CD4-positive, alpha-beta T cell (primary cell): ENCODE data around the gene MARCHF3. TPM values are rescaled to one million over a fixed set of nuclear protein-coding genes. Genes with fewer than 3 reads are reported as not detected.
"Not testable (repeated sequence)": the region's sequence is repeated elsewhere in the genome, so short reads cannot be mapped to it uniquely, and the experiment has no call there.

Experiments used
- ATAC-seq: fragments of 200-7000 bp; cut with Tn5 transposase; one replicate; pipeline ENCODE4 v1.10.0; 2022; ENCODE audit warnings: mild to moderate bottlenecking; ENCODE audit not compliant: poor library complexity
- CTCF ChIA-PET: fragments of 350-600 bp; sonication (Branson Sonifier 250); formaldehyde crosslinking; loops from one replicate; lab custom pipeline; 2021; ENCODE audit warnings: antibody characterized with exemption, inconsistent platforms; lab: Charles Lee
- POLR2A ChIA-PET: fragments of 350-600 bp; sonication (Branson Sonifier 250); formaldehyde crosslinking; loops from one replicate; lab custom pipeline; 2021; ENCODE audit warnings: antibody characterized with exemption, inconsistent platforms; lab: Charles Lee
- DNase-seq, 14 experiments: peaks; one replicate each; pipeline ENCODE4 v3.0.0-alpha.2; 2013 to 2020; ENCODE audit warnings: mixed read lengths in 2 of 14
- H3K27ac ChIP-seq, 2 donors: one replicate each; pipeline versions ENCODE4 v1.5.1 to v1.7.0; 2013; ENCODE audit warnings: low read length in 2 of 2, low read depth in 1 of 2, mild to moderate bottlenecking in 1 of 2
- H3K27me3 ChIP-seq, 2 experiments: 1 replicate in 1 of 2; 2 replicates in 1 of 2; pipeline versions ENCODE4 v1.6.1 to v1.7.0; 2013; ENCODE audit warnings: low read length in 2 of 2, control low read depth in 1 of 2, mild to moderate bottlenecking in 1 of 2, moderate library complexity in 1 of 2; ENCODE audit not compliant: insufficient read depth in 2 of 2, control insufficient read depth in 1 of 2
- H3K36me3 ChIP-seq: one replicate; pipeline ENCODE4 v1.6.1; 2013; ENCODE audit warnings: low read length, control low read depth; ENCODE audit not compliant: insufficient read depth
- H3K4me1 ChIP-seq: one replicate; pipeline ENCODE4 v1.6.1; 2013; ENCODE audit warnings: low read length, control low read depth; ENCODE audit not compliant: insufficient read depth
- H3K4me3 ChIP-seq: one replicate; pipeline ENCODE4 v1.5.1; 2013; ENCODE audit warnings: mild to moderate bottlenecking, low read length, moderate library complexity
- H3K9me3 ChIP-seq, 2 experiments: 1 replicate in 1 of 2; 2 replicates in 1 of 2; pipeline versions ENCODE4 v1.6.1 to v1.7.0; 2013; ENCODE audit warnings: low read length in 2 of 2, mild to moderate bottlenecking in 2 of 2, control low read depth in 1 of 2, moderate library complexity in 1 of 2; ENCODE audit not compliant: control insufficient read depth in 1 of 2, insufficient read depth in 1 of 2
- H3K27ac Mint-ChIP-seq: one replicate; pipeline ENCODE4 v1.8.0; 2020; ENCODE audit warnings: mixed read lengths
- H3K27me3 Mint-ChIP-seq: one replicate; pipeline ENCODE4 v1.8.0; 2021; ENCODE audit warnings: mixed read lengths
- H3K36me3 Mint-ChIP-seq: one replicate; pipeline ENCODE4 v1.8.0; 2021; ENCODE audit warnings: low read depth, mixed read lengths
- H3K4me1 Mint-ChIP-seq: one replicate; pipeline ENCODE4 v1.8.0; 2021; ENCODE audit warnings: low read depth, mixed read lengths
- H3K4me3 Mint-ChIP-seq: one replicate; pipeline ENCODE4 v1.8.0; 2020; ENCODE audit warnings: mild to moderate bottlenecking, mixed read lengths
- H3K9me3 Mint-ChIP-seq: one replicate; pipeline ENCODE4 v1.8.0; 2020; ENCODE audit warnings: mixed read lengths
- CTCF ChIP-seq: fragments of 200-600 bp; IDR thresholded peaks from one replicate; pipeline ENCODE4 v1.8.0; 2022; ENCODE audit warnings: antibody characterized with exemption, mild to moderate bottlenecking
- intact Hi-C, 2 experiments: fragments of 100-400 bp; cut with DNase I in 1 of 2; cut with micrococcal nuclease in 1 of 2; formaldehyde crosslinking; loops; one replicate each; pipeline versions ENCODE4 v1.15.1 to v1.9.0; 2023 to 2025; cut with DNase I, micrococcal nuclease
- total RNA-seq, 174 experiments: library from RNA in 2 of 174; stranded (reverse) in 2 of 174; gene quantifications; one replicate each; pipeline ENCODE4 v1.2.3 and lab custom pipeline; 2021 to 2026

Gene MARCHF3
- total RNA-seq, 2 experiments from 2014 or later, result 5.2 to 6.2 TPM

GRCh38 chr5:127008300-127008975, 21.9 kb downstream of the MARCHF3 start:
- H3K4me1 Mint-ChIP-seq, result peaks cover 29% of the 10 kb centered on the region
- no peaks in the 10 kb centered on the region for H3K36me3 Mint-ChIP-seq
- ChIA-PET CTCF (no interaction called here), POLR2A (interaction anchor here (0.6 kb wide), 1 partner anchor 36 kb away, joined by 4 read pairs; no protein-coding TSS in a partner anchor)
- H3K4me1 ChIP-seq, result peaks cover 3% of the 10 kb centered on the region
- intact Hi-C loops, result no loop called here
- DNase-seq (no peak), ATAC-seq (no peak)
- H3K27ac Mint-ChIP-seq, result no peak overlapping the region
- H3K9me3 Mint-ChIP-seq, result no peaks in the 10 kb centered on the region
- H3K27me3 ChIP-seq, result no peaks in the 10 kb centered on the region
- no peaks in the 10 kb centered on the region for H3K27me3 Mint-ChIP-seq
- H3K27ac ChIP-seq, result no peak overlapping the region
- H3K4me3 Mint-ChIP-seq, result no peak overlapping the region
- no peak for TF ChIP-seq CTCF
- H3K36me3 ChIP-seq, result no peaks in the 10 kb centered on the region
- no peak overlapping the region for H3K4me3 ChIP-seq
- H3K9me3 ChIP-seq, result peaks cover 0 to 4% of the 10 kb centered on the region in 2 experiments

- ChIA-PET POLR2A (no interaction called here), CTCF (no interaction called here)
- Histone ChIP-seq H3K4me1 (peaks cover 3% of the 10 kb centered on the region), H3K27me3 (no peaks in the 10 kb centered on the region), H3K9me3 (peaks cover 0 to 4% of the 10 kb centered on the region in 2 experiments), H3K4me3 (no peak overlapping the region), H3K27ac (no peak overlapping the region), H3K36me3 (no peaks in the 10 kb centered on the region)
- no peak overlapping the region for H3K27ac Mint-ChIP-seq
- ATAC-seq, result no peak
- no peaks in the 10 kb centered on the region for H3K9me3 Mint-ChIP-seq
- DNase-seq, result no peak
- peaks cover 21% of the 10 kb centered on the region for H3K4me1 Mint-ChIP-seq
- H3K4me3 Mint-ChIP-seq, result no peak overlapping the region
- no peaks in the 10 kb centered on the region for H3K36me3 Mint-ChIP-seq
- H3K27me3 Mint-ChIP-seq, result no peaks in the 10 kb centered on the region
- TF ChIP-seq CTCF, result no peak
- intact Hi-C loops, result no loop called here
These were observed 22.8 kb downstream of the MARCHF3 start for GRCh38 chr5:127007522-127007921.

GRCh38 chr5:127006744-127007143, 23.6 kb downstream of the MARCHF3 start:
- no peak for TF ChIP-seq CTCF
- ChIA-PET POLR2A (interaction anchor here (0.9 kb wide), 2 partner anchors 23 to 161 kb away, joined by 3 read pairs; no protein-coding TSS in a partner anchor), CTCF (no interaction called here)
- no peaks in the 10 kb centered on the region for H3K9me3 Mint-ChIP-seq
- no peaks in the 10 kb centered on the region for H3K27me3 Mint-ChIP-seq
- intact Hi-C loops, result no loop called here
- no peaks in the 10 kb centered on the region for H3K36me3 ChIP-seq
- DNase-seq (no peak), ATAC-seq (no peak)
- H3K36me3 Mint-ChIP-seq, result no peaks in the 10 kb centered on the region
- peaks cover 13% of the 10 kb centered on the region for H3K4me1 Mint-ChIP-seq
- no peak overlapping the region for H3K27ac Mint-ChIP-seq
- peaks cover 0 to 4% of the 10 kb centered on the region in 2 experiments for H3K9me3 ChIP-seq
- H3K27me3 ChIP-seq, result no peaks in the 10 kb centered on the region
- no peak overlapping the region for H3K4me3 Mint-ChIP-seq
- no peak overlapping the region for H3K27ac ChIP-seq
- H3K4me3 ChIP-seq, result no peak overlapping the region
- peaks cover under 1% of the 10 kb centered on the region for H3K4me1 ChIP-seq

GRCh38 chr5:127005282-127005681, 25.1 kb downstream of the MARCHF3 start:
- H3K27ac Mint-ChIP-seq, H3K9me3 ChIP-seq, ATAC-seq, H3K36me3 ChIP-seq, H3K27ac ChIP-seq, H3K9me3 Mint-ChIP-seq, H3K27me3 Mint-ChIP-seq, H3K4me1 ChIP-seq, H3K27me3 ChIP-seq, DNase-seq, H3K4me3 Mint-ChIP-seq, POLR2A ChIA-PET, H3K4me1 Mint-ChIP-seq, H3K36me3 Mint-ChIP-seq, intact Hi-C loops, CTCF ChIA-PET, H3K4me3 ChIP-seq: not testable (repeated sequence)
